C4-2B (cell line): ENCODE data around the gene TSSC4.

Source experiments
- H3K27ac ChIP-seq: fragments of 450-650 bp; 2 replicates; pipeline ENCODE4 v1.5.1; 2017
- ZFX ChIP-seq: fragments of 450-650 bp; IDR thresholded peaks from 2 replicates; pipeline ENCODE4 v1.6.1; 2017
- TF ChIP-seq, protein P1 (sequence below): fragments of 450-650 bp; conservative IDR thresholded peaks from 2 replicates; pipeline ENCODE4 v1.5.1; 2017; ENCODE audit warnings: mild to moderate bottlenecking

Gene TSSC4

DNA sequence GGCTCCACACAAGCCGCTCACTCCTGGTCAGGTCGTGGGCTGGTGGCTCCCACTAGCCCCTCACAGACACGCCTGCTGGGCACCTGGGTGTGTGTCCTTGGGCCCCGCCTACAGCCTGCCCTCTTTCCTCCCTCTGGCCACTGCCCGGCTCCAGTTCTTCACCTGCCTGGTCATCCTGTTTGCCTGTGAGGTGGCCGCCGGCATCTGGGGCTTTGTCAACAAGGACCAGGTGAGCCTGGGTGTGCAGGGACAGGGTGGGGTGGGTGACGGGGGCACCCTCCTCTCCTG, 5.8 kb upstream of the TSSC4 start:
- no peak for TF ChIP-seq ZFX
- TF ChIP-seq, protein P1, sequence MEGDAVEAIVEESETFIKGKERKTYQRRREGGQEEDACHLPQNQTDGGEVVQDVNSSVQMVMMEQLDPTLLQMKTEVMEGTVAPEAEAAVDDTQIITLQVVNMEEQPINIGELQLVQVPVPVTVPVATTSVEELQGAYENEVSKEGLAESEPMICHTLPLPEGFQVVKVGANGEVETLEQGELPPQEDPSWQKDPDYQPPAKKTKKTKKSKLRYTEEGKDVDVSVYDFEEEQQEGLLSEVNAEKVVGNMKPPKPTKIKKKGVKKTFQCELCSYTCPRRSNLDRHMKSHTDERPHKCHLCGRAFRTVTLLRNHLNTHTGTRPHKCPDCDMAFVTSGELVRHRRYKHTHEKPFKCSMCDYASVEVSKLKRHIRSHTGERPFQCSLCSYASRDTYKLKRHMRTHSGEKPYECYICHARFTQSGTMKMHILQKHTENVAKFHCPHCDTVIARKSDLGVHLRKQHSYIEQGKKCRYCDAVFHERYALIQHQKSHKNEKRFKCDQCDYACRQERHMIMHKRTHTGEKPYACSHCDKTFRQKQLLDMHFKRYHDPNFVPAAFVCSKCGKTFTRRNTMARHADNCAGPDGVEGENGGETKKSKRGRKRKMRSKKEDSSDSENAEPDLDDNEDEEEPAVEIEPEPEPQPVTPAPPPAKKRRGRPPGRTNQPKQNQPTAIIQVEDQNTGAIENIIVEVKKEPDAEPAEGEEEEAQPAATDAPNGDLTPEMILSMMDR = no peak
- H3K27ac ChIP-seq = no peak overlapping the region

DNA sequence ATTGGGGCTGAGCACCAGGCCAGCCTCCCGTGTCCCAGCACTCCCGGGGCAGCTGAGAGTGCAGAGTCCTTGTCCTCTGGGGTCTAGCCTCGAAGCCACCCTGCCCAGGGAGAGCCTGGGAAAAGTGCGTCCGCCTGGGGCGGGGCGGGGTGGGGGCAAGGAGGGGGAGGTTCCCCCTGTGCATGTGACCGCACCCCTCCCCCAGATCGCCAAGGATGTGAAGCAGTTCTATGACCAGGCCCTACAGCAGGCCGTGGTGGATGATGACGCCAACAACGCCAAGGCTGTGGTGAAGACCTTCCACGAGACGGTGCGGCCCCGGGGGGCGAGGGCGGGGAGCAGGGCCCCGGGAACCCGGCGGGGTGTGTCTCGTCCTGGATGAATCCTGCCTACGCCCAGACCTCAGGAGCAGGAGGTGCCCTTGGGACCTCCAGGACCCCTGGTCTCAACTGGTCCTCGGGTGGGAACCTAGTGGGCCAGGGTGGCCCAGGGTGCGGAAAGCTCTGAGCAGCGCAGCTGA, 5.3 kb upstream of the TSSC4 start:
- no peak for TF ChIP-seq ZFX
- TF ChIP-seq, protein P1 = no peak
- H3K27ac ChIP-seq = no peak overlapping the region

DNA sequence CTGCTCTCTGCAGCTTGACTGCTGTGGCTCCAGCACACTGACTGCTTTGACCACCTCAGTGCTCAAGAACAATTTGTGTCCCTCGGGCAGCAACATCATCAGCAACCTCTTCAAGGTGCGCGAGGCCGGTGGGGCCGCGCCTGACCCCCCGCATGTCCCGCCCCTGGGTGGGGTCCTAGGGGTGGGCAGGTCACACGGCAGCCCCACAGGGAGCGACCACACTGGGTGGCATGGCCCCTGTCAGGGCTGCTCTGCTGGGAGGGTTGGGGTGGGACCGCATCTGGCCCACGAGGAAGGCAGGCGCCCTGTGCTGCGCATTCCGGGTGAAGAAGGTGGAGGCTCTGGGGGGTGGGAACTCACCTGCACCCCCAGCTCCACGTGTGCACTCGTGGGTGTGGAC, 4.7 kb upstream of the TSSC4 start:
- TF ChIP-seq, protein P1 = no peak
- TF ChIP-seq ZFX = no peak
- no peak overlapping the region for H3K27ac ChIP-seq

DNA sequence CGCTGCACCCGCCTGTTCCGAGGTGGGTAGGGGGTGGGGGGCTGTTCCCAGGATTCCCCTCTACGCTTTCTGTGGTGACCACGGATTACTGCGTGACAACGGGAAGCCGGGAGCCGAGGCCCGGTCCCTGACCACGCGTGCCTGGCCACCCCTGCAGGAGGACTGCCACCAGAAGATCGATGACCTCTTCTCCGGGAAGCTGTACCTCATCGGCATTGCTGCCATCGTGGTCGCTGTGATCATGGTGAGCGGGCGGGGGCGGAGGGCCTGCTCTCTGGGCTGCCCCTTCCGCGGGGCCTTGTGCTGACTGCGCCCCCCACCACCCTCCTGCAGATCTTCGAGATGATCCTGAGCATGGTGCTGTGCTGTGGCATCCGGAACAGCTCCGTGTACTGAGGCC, 4.1 kb upstream of the TSSC4 start:
- no peak overlapping the region for H3K27ac ChIP-seq
- TF ChIP-seq ZFX = no peak
- TF ChIP-seq, protein P1 = no peak

DNA sequence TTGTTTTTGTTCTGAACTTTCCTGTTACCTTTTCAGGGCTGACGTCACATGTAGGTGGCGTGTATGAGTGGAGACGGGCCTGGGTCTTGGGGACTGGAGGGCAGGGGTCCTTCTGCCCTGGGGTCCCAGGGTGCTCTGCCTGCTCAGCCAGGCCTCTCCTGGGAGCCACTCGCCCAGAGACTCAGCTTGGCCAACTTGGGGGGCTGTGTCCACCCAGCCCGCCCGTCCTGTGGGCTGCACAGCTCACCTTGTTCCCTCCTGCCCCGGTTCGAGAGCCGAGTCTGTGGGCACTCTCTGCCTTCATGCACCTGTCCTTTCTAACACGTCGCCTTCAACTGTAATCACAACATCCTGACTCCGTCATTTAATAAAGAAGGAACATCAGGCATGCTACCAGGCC, 3.5 kb upstream of the TSSC4 start:
- TF ChIP-seq, protein P1 = no peak
- TF ChIP-seq ZFX = no peak

DNA sequence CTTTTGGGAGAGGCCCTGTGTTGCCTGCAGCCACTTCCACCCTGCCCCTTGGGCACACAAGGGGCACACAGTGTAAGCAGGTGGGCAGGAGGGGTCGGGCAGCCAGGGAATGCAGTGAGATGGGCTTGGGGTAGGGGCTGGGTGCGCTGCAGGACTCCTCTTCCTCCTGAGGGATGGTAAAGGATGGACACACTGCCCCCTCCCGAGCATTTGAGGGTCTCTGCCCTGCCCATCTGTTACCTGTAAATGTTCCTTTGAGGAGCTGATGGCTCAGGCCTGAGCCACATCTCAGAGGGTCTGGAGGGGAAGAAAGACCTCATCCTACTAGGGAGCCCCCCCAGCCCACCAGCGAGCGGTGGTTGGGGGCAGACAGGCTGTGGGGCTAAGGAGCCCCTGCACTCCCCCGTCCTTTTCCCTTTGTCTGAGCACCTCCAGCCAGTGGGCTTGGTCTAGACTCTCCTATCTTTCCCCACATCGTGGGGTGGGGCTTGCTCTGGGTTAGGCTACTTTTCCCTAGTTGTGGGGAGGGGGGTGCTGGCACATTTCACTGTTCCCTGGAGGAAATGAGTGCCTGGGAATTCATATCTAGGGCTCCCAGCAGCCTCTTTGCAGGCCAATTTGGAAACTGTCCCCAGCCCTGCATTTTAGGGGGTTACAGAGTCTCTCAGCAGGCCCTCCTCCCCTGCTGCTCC, 1.7 kb upstream of the TSSC4 start:
- no peak for TF ChIP-seq ZFX
- TF ChIP-seq, protein P1 = no peak
- peak overlapping the region; percentile 89 for H3K27ac ChIP-seq

More for the DNA sequence above, 3.5 kb upstream of the TSSC4 start:
- no peak overlapping the region for H3K27ac ChIP-seq

DNA sequence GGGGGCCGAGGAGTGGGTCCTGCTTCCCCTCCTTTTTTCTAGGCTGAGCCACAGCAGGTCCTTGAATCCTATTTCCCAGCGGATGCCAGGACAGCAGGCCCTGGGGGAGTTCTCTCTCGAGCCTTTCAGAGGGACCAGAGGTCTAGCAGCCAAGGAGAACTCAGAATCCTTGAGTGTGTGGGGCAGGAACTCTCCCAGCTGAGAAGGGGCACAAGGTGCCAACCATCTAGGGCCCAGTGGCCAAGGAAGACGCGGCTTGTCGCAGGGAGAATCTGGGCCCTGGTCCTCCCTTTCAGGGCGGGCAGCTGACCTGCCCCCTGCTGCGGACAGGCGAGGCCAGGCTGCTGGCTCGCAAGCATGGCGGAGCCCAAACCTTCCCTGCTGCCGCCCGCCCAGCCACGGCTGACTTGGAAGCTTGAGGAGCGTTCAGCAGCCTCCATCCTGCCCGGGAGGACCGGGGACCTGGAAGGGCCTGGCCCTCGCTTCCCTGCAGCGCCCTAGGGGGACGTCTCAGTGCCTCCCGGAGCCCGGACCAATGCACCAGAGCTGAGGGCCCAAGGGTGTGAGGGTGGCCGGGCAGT, 972 bp upstream of the TSSC4 start:
- peak overlapping the region; percentile 89 for H3K27ac ChIP-seq
- TF ChIP-seq, protein P1 = no peak
- TF ChIP-seq ZFX = peak; percentile 45; the same call in 1 of the 2 replicates
